ENCODE results near the gene CFAP74.

CFAP74 gene

GRCh38 chr1:2003541-2004131 lies at the start of gene CFAP74:
CFAP74 (minus strand) TSS chr1:2003786; CDS start chr1:1990956, 12,830 bp downstream.
- peak; percentile 58 for DNase-seq (ENCODE audit: low spot score)

GRCh38 chr1:2053217-2053616 lies 49.6 kb upstream of the CFAP74 start:
- DNase-seq (ENCODE audit: low spot score), result no peak

GRCh38 chr1:2052756-2053155 lies 49.2 kb upstream of the CFAP74 start:
- no peak for DNase-seq (ENCODE audit: low spot score)

- DNase-seq (ENCODE audit: low spot score), result no peak
Measured at GRCh38 chr1:2052054-2052679, 48.6 kb upstream of the CFAP74 start.

GRCh38 chr1:2050793-2051682 lies 47.5 kb upstream of the CFAP74 start:
- no peak for DNase-seq (ENCODE audit: low spot score)

GRCh38 chr1:2050461-2050792 lies 46.8 kb upstream of the CFAP74 start:
- peak; percentile 29 for DNase-seq (ENCODE audit: low spot score)

- peak; percentile 92 for DNase-seq (ENCODE audit: low spot score)
Measured at GRCh38 chr1:2049718-2050431, 46.3 kb upstream of the CFAP74 start, which contains the start of gene PRKCZ. PRKCZ (plus strand) TSS chr1:2050411; CDS start chr1:2050631, 220 bp downstream.

GRCh38 chr1:2049225-2049717 lies 45.7 kb upstream of the CFAP74 start:
- DNase-seq (ENCODE audit: low spot score), result peak; percentile 88

GRCh38 chr1:2047749-2048729 lies 44.5 kb upstream of the CFAP74 start:
- no peak for DNase-seq (ENCODE audit: low spot score)

GRCh38 chr1:2046953-2047748 lies 43.6 kb upstream of the CFAP74 start:
- DNase-seq (ENCODE audit: low spot score), result no peak

GRCh38 chr1:2046174-2046917 lies 42.8 kb upstream of the CFAP74 start:
- peak; percentile 73 for DNase-seq (ENCODE audit: low spot score)

- DNase-seq (ENCODE audit: low spot score), result no peak
Measured at GRCh38 chr1:2045468-2046173, 42.0 kb upstream of the CFAP74 start.

GRCh38 chr1:2044510-2045319 lies 41.1 kb upstream of the CFAP74 start:
- DNase-seq (ENCODE audit: low spot score), result peak; percentile 25

GRCh38 chr1:2043886-2044285 lies 40.3 kb upstream of the CFAP74 start:
- no peak for DNase-seq (ENCODE audit: low spot score)

- peak; percentile 34 for DNase-seq (ENCODE audit: low spot score)
Measured at GRCh38 chr1:2042830-2043773, 39.5 kb upstream of the CFAP74 start.

- DNase-seq (ENCODE audit: low spot score), result no peak
Measured at GRCh38 chr1:2041887-2042286, 38.3 kb upstream of the CFAP74 start.

- DNase-seq (ENCODE audit: low spot score), result no peak
Measured at GRCh38 chr1:2041305-2041704, 37.7 kb upstream of the CFAP74 start.

Data from SW480 (cell line).